HG03558 (cell line): ENCODE data around the gene KDM2A.

Experiments used
- ATAC-seq: cut with Tn5 transposase; IDR thresholded peaks from one replicate; pipeline ENCODE4 v1.9.1; 2021; ENCODE audit warnings: moderate number of reproducible peaks; ENCODE audit not compliant: unreplicated experiment; ENCODE audit errors: extremely low read depth

The KDM2A gene

DNA sequence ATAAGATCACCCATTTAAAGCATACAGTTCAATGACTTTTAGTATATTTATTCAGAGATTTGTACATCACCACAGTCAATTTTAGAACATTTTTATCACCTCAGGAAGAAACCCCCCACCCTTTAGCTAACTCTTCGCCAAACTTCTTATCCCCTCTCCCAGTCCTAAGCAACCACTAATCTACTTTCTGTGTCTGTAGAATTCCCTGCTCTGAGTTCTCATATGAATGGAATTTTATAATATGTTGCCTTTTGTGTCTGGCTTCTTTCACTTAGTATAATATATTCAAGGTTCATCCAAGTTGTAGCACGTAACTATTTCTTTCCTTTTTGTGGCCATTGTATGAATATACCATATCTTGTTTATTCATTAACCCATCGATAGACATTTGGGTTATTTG, 173.6 kb downstream of the KDM2A start:
- no peak for ATAC-seq

DNA sequence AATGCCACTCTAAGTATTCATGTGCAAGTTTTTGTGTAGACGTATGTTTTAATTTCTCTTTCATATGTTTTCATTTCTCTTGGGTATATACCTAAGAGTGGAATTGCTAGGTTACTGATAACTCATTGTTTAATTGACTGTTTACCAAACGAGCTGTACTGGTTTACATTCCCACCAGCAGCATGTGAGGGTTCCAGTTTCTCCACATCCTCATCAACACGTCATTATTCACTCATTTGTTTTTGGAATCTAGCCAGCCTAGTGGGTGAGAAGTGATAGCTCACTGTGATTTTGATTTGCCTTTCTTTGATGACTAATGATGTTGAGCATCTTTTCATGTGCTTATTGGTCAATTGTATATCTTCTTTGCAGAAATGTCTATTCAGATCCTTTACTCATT, 174.0 kb downstream of the KDM2A start:
- no peak for ATAC-seq

DNA sequence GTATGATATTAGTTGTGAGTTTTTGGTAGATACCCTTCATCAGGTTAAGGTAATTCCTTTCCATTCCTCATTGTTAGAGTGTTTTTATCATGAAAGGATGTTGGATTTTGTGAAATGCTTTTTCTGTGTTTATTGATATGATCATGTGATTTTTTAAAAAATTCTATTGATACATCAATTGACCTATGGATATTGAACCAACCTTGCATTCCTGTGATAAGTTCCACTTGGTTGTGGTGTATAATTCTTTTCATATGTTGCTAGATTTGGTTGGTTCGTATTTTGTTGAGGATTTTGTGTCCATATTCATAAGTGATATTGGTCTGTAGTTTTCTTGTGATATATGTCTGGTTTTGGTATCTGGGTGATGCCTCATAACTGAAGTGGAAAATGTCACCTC, 176.8 kb downstream of the KDM2A start:
- no peak for ATAC-seq

DNA sequence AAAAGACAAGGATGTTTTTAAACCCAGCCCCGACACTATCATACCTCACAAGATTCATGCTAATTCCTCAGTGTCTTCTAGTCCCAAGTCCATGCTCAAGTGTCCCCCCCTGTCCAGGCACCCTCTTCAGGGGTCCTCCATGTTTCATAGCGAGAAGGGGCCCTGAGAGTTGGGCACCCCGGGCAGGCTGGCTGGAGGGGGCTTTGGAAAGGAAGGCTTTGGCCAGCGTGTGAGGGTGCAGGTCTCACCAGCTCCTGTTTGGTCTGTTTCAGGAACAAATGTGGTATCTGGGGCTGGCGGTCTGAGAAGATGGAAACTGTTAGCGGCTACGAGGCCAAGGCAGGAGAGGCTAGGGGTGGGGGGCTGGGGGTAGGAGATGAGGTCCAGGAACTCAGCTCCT, 179.7 kb downstream of the KDM2A start:
- ATAC-seq, result no peak

DNA sequence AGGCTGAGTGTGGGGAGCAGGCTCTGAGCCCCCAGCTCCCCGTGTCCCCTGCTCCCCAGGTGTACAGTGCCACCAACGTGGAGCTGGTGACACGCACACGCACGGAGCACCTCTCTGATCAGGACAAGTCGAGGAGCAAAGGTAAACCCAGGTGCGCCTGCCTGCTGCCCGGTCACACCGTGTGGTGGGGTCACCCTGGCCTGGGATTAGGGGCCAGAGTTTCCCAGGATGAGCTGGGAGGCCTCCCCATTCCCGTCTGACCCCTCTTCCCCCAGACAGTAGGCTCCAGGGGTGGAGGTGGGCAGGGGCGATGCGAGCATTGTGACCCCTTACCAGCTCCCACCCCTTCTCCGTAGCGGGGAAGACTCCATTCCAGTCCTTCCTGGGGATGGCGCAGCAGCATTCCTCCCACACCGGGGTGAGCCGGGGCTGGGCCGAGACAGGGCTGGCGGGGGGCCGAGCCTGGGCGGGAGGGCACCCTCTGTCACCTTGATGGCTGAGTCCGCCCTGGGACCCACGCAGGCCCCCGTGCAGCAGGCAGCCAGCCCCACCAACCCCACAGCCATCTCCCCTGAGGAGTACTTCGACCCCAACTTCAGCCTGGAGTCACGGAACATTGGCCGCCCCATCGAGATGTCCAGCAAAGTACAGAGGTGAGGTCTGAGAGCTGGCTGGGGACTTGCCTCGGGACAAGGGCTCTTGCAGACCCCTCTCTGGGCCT, 180.6 kb downstream of the KDM2A start:
- no peak for ATAC-seq

DNA sequence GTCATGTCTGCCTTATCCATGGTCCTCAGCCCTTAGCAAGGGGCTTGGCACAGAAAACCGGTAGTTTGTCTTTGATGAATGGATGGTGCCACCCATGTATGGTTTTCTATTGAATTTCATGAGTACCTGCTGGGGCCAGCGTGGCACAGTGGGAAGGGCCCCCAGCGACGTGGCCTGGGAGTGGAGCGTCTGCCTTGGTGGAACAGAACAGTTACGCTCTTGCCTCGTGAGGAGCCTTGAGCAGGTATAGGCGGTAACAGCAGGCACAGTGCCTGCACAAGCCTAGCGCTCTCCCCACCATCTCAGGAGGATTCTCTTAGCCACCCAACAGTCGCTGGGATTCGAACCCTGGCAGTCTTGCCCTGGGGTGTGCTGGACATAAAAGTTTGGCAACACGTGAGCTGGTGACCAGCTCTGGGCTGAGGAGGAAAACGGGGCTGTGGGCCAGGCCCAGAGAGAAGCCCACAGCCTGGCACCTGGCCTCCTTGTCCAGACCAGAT, 181.2 kb downstream of the KDM2A start:
- no peak for ATAC-seq

DNA sequence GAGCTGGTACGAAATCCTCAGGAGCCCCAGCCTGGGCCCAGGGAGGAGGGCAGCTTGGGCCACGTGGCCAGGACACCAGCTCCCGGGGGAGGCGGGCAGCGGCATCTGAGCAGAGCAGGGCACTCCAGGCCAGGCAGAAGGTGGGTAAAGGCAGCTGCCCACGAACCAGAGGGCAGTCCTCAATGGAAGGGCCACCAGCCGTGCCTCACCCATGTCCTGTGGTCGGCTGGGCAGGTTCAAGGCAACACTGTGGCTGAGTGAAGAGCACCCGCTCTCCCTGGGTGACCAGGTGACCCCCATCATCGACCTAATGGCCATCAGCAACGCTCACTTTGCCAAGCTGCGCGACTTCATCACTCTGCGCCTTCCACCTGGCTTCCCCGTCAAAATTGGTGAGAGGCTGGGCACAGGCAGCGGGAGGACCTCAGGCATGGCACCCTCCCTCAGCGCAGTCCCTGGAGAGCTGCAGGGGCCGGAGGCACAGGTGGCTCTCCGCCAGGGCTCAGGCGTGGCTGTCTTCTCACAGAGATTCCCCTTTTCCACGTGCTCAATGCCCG, 181.8 kb downstream of the KDM2A start:
- ATAC-seq, result no peak

DNA sequence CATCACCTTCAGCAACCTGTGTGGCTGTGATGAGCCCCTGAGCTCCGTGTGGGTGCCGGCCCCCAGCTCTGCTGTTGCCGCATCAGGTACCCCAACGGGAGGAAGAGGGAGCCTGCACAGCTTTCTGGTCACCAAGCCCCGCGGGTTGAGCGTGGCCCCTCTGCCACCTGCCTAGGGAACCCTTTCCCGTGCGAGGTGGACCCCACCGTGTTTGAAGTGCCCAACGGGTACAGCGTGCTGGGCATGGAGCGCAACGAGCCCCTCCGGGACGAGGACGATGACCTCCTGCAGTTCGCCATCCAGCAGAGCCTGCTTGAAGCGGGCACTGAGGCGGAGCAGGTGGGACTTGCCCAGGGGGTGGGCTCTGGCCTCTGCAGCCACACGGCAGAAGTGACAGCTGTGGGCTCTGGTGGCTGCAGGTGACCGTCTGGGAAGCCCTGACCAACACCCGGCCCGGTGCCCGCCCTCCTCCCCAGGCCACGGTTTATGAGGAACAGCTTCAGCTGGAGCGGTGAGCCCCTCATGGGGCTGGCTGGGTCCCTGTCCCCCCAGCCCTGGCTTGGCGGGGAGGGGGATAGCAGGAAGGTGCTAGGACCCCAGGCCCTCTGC, 182.4 kb downstream of the KDM2A start:
- ATAC-seq, result no peak

DNA sequence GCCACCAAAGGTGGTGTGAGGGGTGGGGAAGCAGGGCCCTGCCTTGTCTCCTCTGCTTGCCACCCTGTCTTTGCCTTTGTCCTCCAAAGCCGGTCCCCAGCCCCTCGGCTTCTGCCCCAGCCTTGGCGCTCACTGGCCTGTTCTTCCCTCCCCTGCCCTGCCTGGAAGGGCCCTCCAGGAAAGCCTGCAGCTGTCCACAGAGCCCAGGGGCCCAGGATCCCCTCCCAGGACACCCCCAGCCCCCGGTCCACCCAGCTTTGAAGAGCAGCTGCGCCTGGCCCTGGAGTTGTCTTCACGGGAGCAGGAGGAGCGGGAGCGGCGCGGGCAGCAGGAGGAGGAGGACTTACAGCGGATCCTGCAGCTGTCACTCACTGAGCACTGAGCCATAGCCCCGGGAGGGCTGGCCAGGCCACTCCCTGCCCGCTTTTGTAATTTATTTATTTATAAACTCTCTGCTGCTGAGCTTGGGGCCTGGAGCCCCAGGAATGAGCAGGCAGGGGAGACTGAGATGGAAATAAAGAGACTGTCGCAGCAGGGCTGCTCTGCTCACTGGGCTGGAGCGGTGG, 183.0 kb downstream of the KDM2A start:
- no peak for ATAC-seq

DNA sequence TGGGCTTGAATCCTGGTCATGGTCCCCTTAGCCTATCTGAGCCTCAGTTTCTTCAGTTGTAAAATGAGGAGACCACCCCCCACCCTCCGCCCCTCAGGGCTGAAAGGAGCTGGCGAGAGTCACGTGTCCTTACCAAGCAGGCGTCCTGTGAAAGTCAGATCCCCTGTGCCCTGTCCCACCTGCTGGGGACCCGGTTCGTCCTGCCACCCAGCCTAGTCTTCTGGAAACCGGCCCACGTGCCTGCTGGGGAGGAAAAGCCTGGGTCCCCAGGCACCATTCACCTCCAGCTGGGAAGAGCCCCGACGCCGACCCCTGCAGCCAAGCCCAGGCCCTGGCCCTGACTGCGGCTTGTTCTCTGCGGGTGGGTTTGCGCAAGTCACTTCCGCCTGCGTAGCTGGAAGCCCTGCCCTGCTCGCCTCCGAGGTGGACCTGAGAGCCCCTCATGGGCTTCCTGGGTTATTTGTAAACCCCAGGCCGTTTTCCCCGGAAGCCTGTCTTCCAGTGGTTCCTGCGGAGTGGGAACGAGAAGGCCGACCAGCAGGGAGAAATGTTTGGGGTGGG, 183.6 kb downstream of the KDM2A start:
- ATAC-seq, result no peak

DNA sequence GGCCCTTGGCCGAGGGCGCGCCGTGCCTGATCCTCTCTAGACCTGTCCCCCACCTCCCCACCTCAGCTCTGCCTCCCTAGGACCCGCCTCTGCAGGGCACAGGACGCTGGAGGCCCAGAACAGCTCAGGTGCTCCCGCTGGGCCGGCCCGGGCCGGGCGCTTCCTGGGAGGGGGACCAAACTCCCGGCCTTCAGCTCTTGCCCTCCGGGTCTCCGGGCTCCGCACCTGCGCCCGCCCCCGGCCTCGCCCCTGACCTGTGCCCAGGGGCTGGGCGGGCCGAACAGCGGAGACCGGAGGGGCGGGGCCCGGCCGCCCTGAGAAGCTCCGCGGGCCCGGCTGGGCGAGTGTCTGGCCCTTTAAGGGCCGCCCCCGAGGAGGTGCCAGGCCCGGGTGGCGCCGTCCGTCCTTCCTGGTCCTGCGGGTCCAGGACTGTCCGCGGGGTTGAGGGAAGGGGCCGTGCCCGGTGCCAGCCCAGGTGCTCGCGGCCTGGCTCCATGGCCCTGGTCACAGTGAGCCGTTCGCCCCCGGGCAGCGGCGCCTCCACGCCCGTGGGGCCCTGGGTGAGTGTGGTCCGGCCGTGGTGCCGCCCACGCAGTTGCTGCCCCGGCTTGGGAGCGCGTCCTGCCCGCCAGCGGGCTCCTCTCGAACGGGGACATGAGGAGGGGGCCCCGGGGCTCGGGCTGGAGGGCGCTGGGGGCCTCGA, 184.2 kb downstream of the KDM2A start, which contains the start of gene SSH3:
Gene SSH3 (plus strand): TSS at position 399 of the 703 bp plus-strand sequence. CDS start 96 bp downstream, at position 495.
- ATAC-seq, result no peak

DNA sequence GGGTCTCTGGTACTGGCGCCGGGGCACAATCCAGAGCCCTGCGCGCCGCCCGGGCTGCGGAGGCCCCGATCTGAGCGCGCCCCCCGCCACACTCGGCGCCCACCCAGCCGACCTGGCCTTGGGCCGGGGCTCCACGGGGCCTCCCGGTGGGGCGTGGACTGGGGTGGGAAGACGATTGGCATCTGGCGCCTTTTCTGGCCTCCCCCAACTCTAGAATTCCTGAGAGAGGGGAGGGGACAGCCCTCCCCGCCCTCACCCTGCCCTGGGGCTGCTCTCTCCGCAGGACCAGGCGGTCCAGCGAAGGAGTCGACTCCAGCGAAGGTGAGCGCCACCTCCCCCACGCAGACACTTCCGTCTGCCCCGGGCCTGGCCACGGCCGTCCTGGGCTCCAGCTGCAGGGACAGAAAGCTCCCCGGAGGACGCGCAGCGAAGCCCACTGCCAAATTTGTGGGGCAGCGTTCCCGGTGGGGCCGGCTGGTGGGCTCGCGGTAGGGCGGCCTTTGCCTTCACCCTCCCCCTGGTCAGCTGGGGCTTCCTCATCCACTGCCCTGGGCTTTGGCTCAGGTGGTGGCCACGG, 184.9 kb downstream of the KDM2A start:
- ATAC-seq, result no peak

DNA sequence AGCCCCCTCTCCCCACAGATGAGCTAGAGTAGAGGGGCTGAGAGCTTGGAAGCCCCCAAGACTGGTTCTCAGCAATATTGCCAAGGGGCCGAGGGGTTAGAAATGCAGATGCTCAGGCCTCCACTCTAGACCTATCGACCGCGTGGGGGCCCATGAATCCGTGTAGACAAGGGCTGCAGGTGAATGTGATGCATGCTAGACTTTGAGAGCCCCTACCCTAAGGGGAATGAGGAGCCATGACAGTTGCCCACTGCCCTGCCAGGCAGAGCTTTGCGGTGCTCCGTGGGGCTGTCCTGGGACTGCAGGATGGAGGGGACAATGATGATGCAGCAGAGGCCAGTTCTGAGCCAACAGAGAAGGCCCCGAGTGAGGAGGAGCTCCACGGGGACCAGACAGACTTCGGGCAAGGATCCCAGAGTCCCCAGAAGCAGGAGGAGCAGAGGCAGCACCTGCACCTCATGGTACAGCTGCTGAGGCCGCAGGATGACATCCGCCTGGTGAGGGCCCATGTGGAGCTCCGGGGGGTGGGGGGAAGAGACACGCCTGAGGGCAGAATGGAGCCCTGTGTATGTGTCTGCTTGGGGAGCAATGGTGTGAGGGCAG, 185.5 kb downstream of the KDM2A start:
- ATAC-seq, result no peak

DNA sequence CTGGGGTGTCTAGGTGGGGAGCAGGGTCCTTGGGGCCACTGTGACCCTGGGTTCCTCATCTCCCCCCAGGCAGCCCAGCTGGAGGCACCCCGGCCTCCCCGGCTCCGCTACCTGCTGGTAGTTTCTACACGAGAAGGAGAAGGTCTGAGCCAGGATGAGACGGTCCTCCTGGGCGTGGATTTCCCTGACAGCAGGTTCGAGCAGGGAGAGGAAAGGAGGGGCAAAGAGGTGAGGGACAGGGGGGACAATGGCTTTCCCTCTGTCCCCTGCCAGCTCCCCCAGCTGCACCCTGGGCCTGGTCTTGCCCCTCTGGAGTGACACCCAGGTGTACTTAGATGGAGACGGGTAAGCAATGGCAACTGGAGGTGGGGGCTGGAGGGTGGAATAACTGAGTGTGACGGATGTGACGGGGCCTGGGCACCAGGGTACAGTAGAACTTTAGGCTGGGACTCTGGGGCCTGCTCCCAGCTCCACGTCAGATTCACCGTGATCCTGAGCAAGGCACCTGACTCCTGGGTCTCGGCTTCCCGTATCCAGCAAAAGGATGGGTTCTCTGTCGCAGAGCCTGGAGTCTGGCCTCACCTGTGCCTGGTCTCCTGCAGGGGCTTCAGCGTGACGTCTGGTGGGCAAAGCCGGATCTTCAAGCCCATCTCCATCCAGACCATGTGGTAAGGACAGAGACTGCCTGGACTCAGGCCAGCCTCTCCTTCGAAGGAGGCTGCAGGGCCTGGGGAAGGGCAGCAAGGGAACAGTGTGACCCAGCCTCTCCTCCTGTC, 187.9 kb downstream of the KDM2A start:
- no peak for ATAC-seq

DNA sequence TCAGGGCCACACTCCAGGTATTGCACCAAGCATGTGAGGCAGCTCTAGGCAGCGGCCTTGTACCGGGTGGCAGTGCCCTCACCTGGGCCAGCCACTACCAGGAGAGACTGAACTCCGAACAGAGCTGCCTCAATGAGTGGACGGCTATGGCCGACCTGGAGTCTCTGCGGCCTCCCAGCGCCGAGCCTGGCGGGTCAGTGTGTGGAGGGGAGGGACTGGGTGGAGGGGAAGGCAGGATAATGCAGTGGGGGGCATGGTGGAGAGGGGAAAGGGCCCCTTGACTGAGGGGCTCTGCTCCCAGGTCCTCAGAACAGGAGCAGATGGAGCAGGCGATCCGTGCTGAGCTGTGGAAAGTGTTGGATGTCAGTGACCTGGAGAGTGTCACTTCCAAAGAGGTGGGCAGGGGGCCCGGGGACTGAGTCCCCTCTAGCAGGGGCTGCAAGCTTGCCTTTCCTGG, 188.5 kb downstream of the KDM2A start:
- no peak for ATAC-seq
